ENCODE data around the gene PFN4.

- TF ChIP-seq CTCF (IDR thresholded peaks at IDR 0.05) (no peak), POLR2A (IDR thresholded peaks at IDR 0.05) (no peak)
Measured at GRCh38 chr2:24153478-24153877, 30.3 kb upstream of the PFN4 start.
